D721Med (cell line): ENCODE results near the gene EPHA3.

Source experiments
- DNase-seq: peaks from one replicate; pipeline ENCODE4 v3.0.0; 2011; ENCODE audit warnings: low spot score; ENCODE audit not compliant: insufficient read length
- FAIRE-seq: peaks from 2 replicates; lab custom pipeline; 2011; peaks lifted over from hg19 to GRCh38; lab: Jason Lieb, UNC
- CTCF ChIP-seq: IDR thresholded peaks from 2 replicates; pipeline ENCODE4 v1.5.1; 2012; ENCODE audit warnings: mild to moderate bottlenecking, control low read depth; ENCODE audit not compliant: insufficient read depth; ENCODE audit errors: missing control alignments

The EPHA3 gene

GRCh38 chr3:89182056-89182455 lies 74.6 kb downstream of the EPHA3 start:
- DNase-seq (no peak), FAIRE-seq (no peak)
- TF ChIP-seq CTCF = no peak

DNA sequence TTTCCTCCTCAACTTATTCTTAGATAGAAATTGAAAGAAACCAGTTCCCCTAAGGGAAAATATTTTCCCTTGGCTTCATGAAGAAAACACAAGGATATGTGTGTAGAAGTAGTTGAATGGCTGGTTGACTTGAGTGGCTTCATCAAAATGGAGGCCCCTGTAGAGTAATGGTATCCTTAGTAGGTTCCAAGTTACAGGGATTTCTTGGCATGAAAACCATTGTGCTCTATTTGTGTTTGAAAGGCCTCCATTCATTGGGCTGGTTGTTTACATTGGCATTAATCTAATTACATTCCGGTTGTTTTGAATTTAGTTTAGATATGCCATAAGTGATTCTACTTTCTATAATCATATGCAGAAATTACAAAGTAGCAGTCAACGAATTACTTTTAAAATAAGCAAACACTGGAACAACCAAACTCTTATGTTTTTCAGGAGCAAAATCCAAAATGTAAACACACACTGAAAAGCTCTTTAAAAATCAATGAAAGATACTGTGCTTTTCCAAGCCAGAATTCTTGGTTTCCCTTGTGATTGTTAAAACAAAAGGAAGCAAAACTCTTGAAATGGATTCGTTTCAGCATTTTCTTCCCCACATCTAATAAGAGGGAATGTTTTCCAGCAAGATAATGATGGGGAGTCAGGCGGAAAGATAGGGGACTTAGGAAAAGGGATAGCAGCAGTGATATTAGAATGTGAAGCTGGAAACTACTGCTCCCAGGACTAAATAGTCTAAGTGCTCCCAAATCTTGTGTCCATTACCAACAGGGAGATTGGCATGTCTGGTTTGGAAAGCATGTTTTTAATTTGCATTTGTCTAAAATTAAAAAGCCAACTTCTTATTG lies 77.0 kb downstream of the EPHA3 start:
- no peak for FAIRE-seq
- no peak for TF ChIP-seq CTCF
- no peak for DNase-seq

- no peak for FAIRE-seq
Observed at GRCh38 chr3:89186456-89186855, 79.0 kb downstream of the EPHA3 start.

DNA sequence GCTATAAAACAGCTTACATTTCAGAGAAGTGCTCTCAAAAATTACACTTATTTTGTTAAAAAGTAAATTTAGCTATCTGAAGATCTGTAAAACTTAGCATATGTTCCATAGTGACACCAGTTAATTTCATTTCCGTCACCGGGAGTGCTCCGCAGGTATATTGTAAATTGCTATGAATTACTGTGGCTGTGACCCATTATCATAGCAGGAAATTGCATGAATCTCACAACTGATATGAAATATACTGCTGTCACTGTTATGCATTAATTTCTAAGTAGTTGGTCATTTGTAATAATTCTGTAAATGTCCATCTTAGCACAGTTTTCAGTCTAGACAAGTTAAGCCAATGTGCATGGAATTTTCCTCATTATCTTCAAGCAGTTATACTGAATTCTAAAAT lies 91.2 kb downstream of the EPHA3 start:
- DNase-seq = no peak
- TF ChIP-seq CTCF = no peak
- FAIRE-seq = no peak

More at GRCh38 chr3:89186456-89186855, 79.0 kb downstream of the EPHA3 start:
- TF ChIP-seq CTCF = no peak
- DNase-seq = no peak

GRCh38 chr3:89212619-89213018 lies 105.2 kb downstream of the EPHA3 start:
- TF ChIP-seq CTCF = no peak
- FAIRE-seq (no peak), DNase-seq (no peak)

GRCh38 chr3:89216016-89216739 lies 108.8 kb downstream of the EPHA3 start:
- TF ChIP-seq CTCF = no peak
- FAIRE-seq (no peak), DNase-seq (no peak)
